B cell (primary cell): Measurements from ENCODE around the gene BAK1.

Source experiments
- EZH2 ChIP-seq: IDR thresholded peaks from 2 replicates; pipeline ENCODE4 v1.6.1; 2012; ENCODE audit warnings: borderline replicate concordance, low read depth, mild to moderate bottlenecking, moderate library complexity, low read length; ENCODE audit not compliant: insufficient read depth, poor library complexity, severe bottlenecking
- TF ChIP-seq, protein P1 (sequence below): fragments of 200-600 bp; IDR thresholded peaks from one replicate; pipeline ENCODE4 v1.8.0; 2022; ENCODE audit warnings: antibody characterized with exemption, mild to moderate bottlenecking

DNA sequence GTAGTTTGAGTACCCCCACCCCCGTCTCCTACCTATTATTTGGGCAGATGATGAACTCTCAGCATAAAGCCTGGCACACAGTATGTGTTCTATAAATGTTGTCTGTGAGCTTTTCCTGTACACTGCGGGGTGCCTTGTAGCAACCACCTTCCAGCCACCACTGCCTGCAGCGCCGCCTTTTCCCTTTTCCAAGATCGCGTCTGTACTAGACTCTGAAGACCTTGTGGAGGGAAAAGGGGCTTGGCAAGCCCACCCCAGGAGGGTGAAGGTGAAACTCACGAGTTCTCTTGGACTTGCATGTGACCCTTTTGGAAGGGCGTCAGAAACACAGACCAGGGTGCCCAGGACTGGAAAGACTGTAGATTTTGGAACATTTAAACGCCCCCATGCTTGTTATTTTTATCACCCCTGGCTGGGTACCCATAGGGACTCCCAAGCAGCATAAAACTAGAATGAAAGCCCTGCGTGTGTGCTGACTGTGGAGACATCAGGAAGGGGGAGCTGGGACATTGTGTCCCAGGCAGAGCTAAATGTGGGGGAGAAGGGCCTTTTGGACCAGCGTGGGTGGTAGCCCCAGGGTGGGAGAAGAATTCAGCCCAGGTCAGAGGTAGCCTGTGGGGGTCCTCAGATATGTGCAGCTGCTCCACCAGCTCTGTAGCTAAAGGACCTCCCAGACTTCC is 8.3 kb downstream of the BAK1 start:
- TF ChIP-seq, protein P1, sequence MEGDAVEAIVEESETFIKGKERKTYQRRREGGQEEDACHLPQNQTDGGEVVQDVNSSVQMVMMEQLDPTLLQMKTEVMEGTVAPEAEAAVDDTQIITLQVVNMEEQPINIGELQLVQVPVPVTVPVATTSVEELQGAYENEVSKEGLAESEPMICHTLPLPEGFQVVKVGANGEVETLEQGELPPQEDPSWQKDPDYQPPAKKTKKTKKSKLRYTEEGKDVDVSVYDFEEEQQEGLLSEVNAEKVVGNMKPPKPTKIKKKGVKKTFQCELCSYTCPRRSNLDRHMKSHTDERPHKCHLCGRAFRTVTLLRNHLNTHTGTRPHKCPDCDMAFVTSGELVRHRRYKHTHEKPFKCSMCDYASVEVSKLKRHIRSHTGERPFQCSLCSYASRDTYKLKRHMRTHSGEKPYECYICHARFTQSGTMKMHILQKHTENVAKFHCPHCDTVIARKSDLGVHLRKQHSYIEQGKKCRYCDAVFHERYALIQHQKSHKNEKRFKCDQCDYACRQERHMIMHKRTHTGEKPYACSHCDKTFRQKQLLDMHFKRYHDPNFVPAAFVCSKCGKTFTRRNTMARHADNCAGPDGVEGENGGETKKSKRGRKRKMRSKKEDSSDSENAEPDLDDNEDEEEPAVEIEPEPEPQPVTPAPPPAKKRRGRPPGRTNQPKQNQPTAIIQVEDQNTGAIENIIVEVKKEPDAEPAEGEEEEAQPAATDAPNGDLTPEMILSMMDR = no peak
- TF ChIP-seq EZH2 = no peak
